Type B pancreatic cell (in vitro differentiated cells): ENCODE results near the gene KLF6. TPM values are rescaled to one million over a fixed set of nuclear protein-coding genes. Genes with fewer than 3 reads are reported as not detected.
A peak's percentile ranks its signal among the peaks of the same experiment; 100 is the strongest.

Experiments
- DNase-seq: peaks from one replicate; pipeline ENCODE4 v3.0.0; 2021; ENCODE audit warnings: mixed read lengths; ENCODE audit not compliant: unreplicated experiment; ENCODE audit errors: extremely low spot score
- H3K27ac Mint-ChIP-seq: 2 replicates; pipeline ENCODE4 v1.8.0; 2021; ENCODE audit warnings: mild to moderate bottlenecking, mixed read lengths
- H3K27me3 Mint-ChIP-seq: 2 replicates; pipeline ENCODE4 v1.8.0; 2021; ENCODE audit warnings: mixed read lengths
- H3K36me3 Mint-ChIP-seq: 2 replicates; pipeline ENCODE4 v1.8.0; 2021; ENCODE audit warnings: mixed read lengths
- H3K4me1 Mint-ChIP-seq: one replicate; pipeline ENCODE4 v1.8.0; 2021; ENCODE audit warnings: mixed read lengths; ENCODE audit not compliant: unreplicated experiment
- H3K4me3 Mint-ChIP-seq: 2 replicates; pipeline ENCODE4 v1.8.0; 2021; ENCODE audit warnings: mild to moderate bottlenecking, mixed read lengths
- H3K9me3 Mint-ChIP-seq: 2 replicates; pipeline ENCODE4 v1.8.0; 2021; ENCODE audit warnings: mixed read lengths
- CTCF ChIP-seq: fragments of 200-600 bp; sonication (generic); conservative IDR thresholded peaks from 2 replicates; pipeline ENCODE4 v1.5.0; 2021; ENCODE audit warnings: antibody characterized with exemption, mild to moderate bottlenecking
- total RNA-seq: library from RNA; stranded (reverse); gene quantifications from 2 replicates; pipeline ENCODE4 v1.2.1, GENCODE V29; 2021; ENCODE audit warnings: low replicate concordance

KLF6 gene
- total RNA-seq, 1 donor from 2014 or later, result 117 TPM

GRCh38 chr10:3755440-3756359 is 29.3 kb downstream of the KLF6 start:
- Mint-ChIP-seq H3K27ac (peak overlapping the region; percentile 84), H3K36me3 (no peaks in the 10 kb centered on the region)
- no peak for DNase-seq

GRCh38 chr10:3754727-3755439 is 30.1 kb downstream of the KLF6 start:
- H3K4me1 Mint-ChIP-seq, result peaks cover 26% of the 10 kb centered on the region
- peak overlapping the region; percentile 84 for H3K27ac Mint-ChIP-seq
- H3K9me3 Mint-ChIP-seq, result peaks cover 6% of the 10 kb centered on the region
- H3K36me3 Mint-ChIP-seq, result no peaks in the 10 kb centered on the region
- no peak for TF ChIP-seq CTCF
- peak overlapping the region; percentile 71 for H3K4me3 Mint-ChIP-seq
- H3K27me3 Mint-ChIP-seq, result peaks cover 3% of the 10 kb centered on the region
- no peak for DNase-seq

More at GRCh38 chr10:3755440-3756359, 29.3 kb downstream of the KLF6 start:
- H3K27me3 Mint-ChIP-seq, result peaks cover 3% of the 10 kb centered on the region
- peaks cover 21% of the 10 kb centered on the region for H3K4me1 Mint-ChIP-seq
- H3K9me3 Mint-ChIP-seq, result peaks cover 6% of the 10 kb centered on the region
- no peak for TF ChIP-seq CTCF
- no peak overlapping the region for H3K4me3 Mint-ChIP-seq

- Mint-ChIP-seq H3K27me3 (no peaks in the 10 kb centered on the region), H3K4me1 (peaks cover 30% of the 10 kb centered on the region), H3K9me3 (no peaks in the 10 kb centered on the region), H3K4me3 (peak overlapping the region; percentile 13), H3K36me3 (no peaks in the 10 kb centered on the region), H3K27ac (no peak overlapping the region)
- DNase-seq, result no peak
- no peak for TF ChIP-seq CTCF
These were observed 34.2 kb downstream of the KLF6 start for GRCh38 chr10:3750854-3751253.

GRCh38 chr10:3750006-3750816 is 34.8 kb downstream of the KLF6 start:
- H3K27ac Mint-ChIP-seq, result peak overlapping the region; percentile 89
- no peaks in the 10 kb centered on the region for H3K36me3 Mint-ChIP-seq
- no peak for TF ChIP-seq CTCF
- H3K9me3 Mint-ChIP-seq, result no peaks in the 10 kb centered on the region
- no peak for DNase-seq
- no peaks in the 10 kb centered on the region for H3K27me3 Mint-ChIP-seq
- peak overlapping the region; percentile 13 for H3K4me3 Mint-ChIP-seq
- peaks cover 30% of the 10 kb centered on the region for H3K4me1 Mint-ChIP-seq

GRCh38 chr10:3749600-3749999 is 35.4 kb downstream of the KLF6 start:
- TF ChIP-seq CTCF, result no peak
- Mint-ChIP-seq H3K27me3 (no peaks in the 10 kb centered on the region), H3K4me3 (peak overlapping the region; percentile 51), H3K27ac (peak overlapping the region; percentile 89), H3K9me3 (no peaks in the 10 kb centered on the region), H3K36me3 (no peaks in the 10 kb centered on the region), H3K4me1 (peaks cover 31% of the 10 kb centered on the region)
- DNase-seq, result no peak
